ENCODE data around the gene MLXIP. TPM values are rescaled to one million over a fixed set of nuclear protein-coding genes. Genes with fewer than 3 reads are reported as not detected.

The MLXIP gene
- total and polyA plus RNA-seq, 2 of the 13 experiments (the other 11 are each of a cell fraction or from before 2014, with no cell fraction given): 5.3 to 6.7 TPM

- TF ChIP-seq ZNF142 (CRISPR knock-in tag; IDR thresholded peaks at IDR 0.05): no peak
- 0 out of 2 replicates have a peak, but pooled peaks have one; percentile 65 for TF ChIP-seq ZNF567 (CRISPR knock-in tag; IDR thresholded peaks at IDR 0.05; ENCODE audit: borderline replicate concordance)
- TF ChIP-seq ZNF720 (CRISPR knock-in tag; IDR thresholded peaks at IDR 0.05): no peak
- no peak for TF ChIP-seq KDM5A (IDR thresholded peaks at IDR 0.05; ENCODE audit: borderline replicate concordance, low read length)
- TF ChIP-seq, protein P1, sequence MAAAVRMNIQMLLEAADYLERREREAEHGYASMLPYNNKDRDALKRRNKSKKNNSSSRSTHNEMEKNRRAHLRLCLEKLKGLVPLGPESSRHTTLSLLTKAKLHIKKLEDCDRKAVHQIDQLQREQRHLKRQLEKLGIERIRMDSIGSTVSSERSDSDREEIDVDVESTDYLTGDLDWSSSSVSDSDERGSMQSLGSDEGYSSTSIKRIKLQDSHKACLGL (CRISPR knock-in tag; IDR thresholded peaks at IDR 0.05): peak; percentile 75
- TF ChIP-seq RFXAP (CRISPR knock-in tag; IDR thresholded peaks at IDR 0.05; ENCODE audit: borderline replicate concordance): no peak
- no peak for TF ChIP-seq IRX3 (CRISPR knock-in tag; IDR thresholded peaks at IDR 0.05; ENCODE audit: borderline replicate concordance, low read depth)
- TF ChIP-seq MBD4 (IDR thresholded peaks at IDR 0.05; ENCODE audit: borderline replicate concordance, low read length): no peak
- TF ChIP-seq JUND (CRISPR knock-in tag; IDR thresholded peaks at IDR 0.05): no peak
- TF ChIP-seq CHD2 (IDR thresholded peaks at IDR 0.05; ENCODE audit: low read depth, low read length): no peak
- TF ChIP-seq, protein P2, sequence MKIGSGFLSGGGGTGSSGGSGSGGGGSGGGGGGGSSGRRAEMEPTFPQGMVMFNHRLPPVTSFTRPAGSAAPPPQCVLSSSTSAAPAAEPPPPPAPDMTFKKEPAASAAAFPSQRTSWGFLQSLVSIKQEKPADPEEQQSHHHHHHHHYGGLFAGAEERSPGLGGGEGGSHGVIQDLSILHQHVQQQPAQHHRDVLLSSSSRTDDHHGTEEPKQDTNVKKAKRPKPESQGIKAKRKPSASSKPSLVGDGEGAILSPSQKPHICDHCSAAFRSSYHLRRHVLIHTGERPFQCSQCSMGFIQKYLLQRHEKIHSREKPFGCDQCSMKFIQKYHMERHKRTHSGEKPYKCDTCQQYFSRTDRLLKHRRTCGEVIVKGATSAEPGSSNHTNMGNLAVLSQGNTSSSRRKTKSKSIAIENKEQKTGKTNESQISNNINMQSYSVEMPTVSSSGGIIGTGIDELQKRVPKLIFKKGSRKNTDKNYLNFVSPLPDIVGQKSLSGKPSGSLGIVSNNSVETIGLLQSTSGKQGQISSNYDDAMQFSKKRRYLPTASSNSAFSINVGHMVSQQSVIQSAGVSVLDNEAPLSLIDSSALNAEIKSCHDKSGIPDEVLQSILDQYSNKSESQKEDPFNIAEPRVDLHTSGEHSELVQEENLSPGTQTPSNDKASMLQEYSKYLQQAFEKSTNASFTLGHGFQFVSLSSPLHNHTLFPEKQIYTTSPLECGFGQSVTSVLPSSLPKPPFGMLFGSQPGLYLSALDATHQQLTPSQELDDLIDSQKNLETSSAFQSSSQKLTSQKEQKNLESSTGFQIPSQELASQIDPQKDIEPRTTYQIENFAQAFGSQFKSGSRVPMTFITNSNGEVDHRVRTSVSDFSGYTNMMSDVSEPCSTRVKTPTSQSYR (CRISPR knock-in tag; IDR thresholded peaks at IDR 0.05; ENCODE audit: borderline replicate concordance): no peak
- TF ChIP-seq KAT2B (IDR thresholded peaks at IDR 0.05; ENCODE audit: borderline replicate concordance, low read depth, low read length): no peak
- TF ChIP-seq ELF1 (CRISPR knock-in tag; IDR thresholded peaks at IDR 0.05): no peak; the same call in 1 of the 2 replicates
- TF ChIP-seq E2F5 (CRISPR knock-in tag; conservative IDR thresholded peaks at IDR 0.05): no peak
- TF ChIP-seq PAF1 (CRISPR knock-in tag; IDR thresholded peaks at IDR 0.05): no peak
- no peak; the same call in 1 of the 2 replicates for TF ChIP-seq ZFP90 (CRISPR knock-in tag; IDR thresholded peaks at IDR 0.05; ENCODE audit: borderline replicate concordance)
- no peak for TF ChIP-seq NR2F1 (CRISPR knock-in tag; IDR thresholded peaks at IDR 0.05)
- no peak for TF ChIP-seq SCMH1 (CRISPR knock-in tag; IDR thresholded peaks at IDR 0.05; ENCODE audit: borderline replicate concordance)
- TF ChIP-seq RXRB (CRISPR knock-in tag; IDR thresholded peaks at IDR 0.05; ENCODE audit: borderline replicate concordance): peak; percentile 71; the same call in 1 of the 2 replicates
- TF ChIP-seq POGZ (CRISPR knock-in tag; IDR thresholded peaks at IDR 0.05): peak; percentile 81
These were observed 14.4 kb upstream of the MLXIP start (continued) for GRCh38 chr12:122064025-122064777.
